SK-N-SH (cell line): ENCODE data around the gene KLHL26. TPM values are rescaled to one million over a fixed set of nuclear protein-coding genes. Genes with fewer than 3 reads are reported as not detected.

Experiments
- CTCF ChIA-PET: fragments of 300-600, 350-600 bp; formaldehyde crosslinking; extraction: SDS; loops from one replicate; lab custom pipeline; 2021; lab: Yijun Ruan, JAX
- POLR2A ChIA-PET: fragments of 350-600 bp; sonication (Branson Sonifier 250); formaldehyde crosslinking; extraction: SDS; loops from one replicate; lab custom pipeline; 2020; ENCODE audit warnings: antibody characterized with exemption, inconsistent platforms; lab: Yijun Ruan, JAX
- DNase-seq: peaks from one replicate; pipeline ENCODE4 v3.0.0; 2012
- H2AFZ ChIP-seq: fragments of 200-600 bp; sonication (generic); 2 replicates; pipeline ENCODE4 v1.8.1; 2016; ENCODE audit warnings: antibody characterized with exemption, mild to moderate bottlenecking, low read depth
- H3F3A ChIP-seq: fragments of 200-600 bp; sonication (generic); replicated peaks from 2 replicates; pipeline ENCODE3; 2016; ENCODE audit warnings: antibody characterized with exemption, mild to moderate bottlenecking; ENCODE audit not compliant: insufficient read depth
- H3K27ac ChIP-seq, 2 experiments: fragments of 200-500 bp in 1 of 2; fragments of 200-600 bp in 1 of 2; sonication (Bioruptor generic) in 1 of 2; sonication (generic), shearing (Covaris generic) in 1 of 2; 2 replicates each; pipeline versions ENCODE4 v1.5.1 to v1.6.1; 2014 to 2016; ENCODE audit warnings: low read depth in 2 of 2, inconsistent platforms in 1 of 2, low read length in 1 of 2, mild to moderate bottlenecking in 1 of 2, mixed read lengths in 1 of 2
- H3K27me3 ChIP-seq: fragments of 200-600 bp; sonication (generic), shearing (Covaris generic); 2 replicates; pipeline ENCODE4 v1.6.1; 2016; ENCODE audit warnings: mixed run types; ENCODE audit not compliant: insufficient read depth
- H3K36me3 ChIP-seq, 2 experiments: fragments of 200-500 bp in 1 of 2; fragments of 200-600 bp in 1 of 2; sonication (Bioruptor generic) in 1 of 2; sonication (generic) in 1 of 2; replicated peaks in 1 of 2; 2 replicates each; pipeline versions ENCODE3 to v1.5.1; 2014 to 2016; ENCODE audit warnings: low read length in 1 of 2, mild to moderate bottlenecking in 1 of 2; ENCODE audit not compliant: insufficient read depth in 2 of 2, control insufficient read depth in 1 of 2
- H3K4me1 ChIP-seq, 2 experiments: fragments of 200-500 bp in 1 of 2; fragments of 200-600 bp in 1 of 2; sonication (Bioruptor generic) in 1 of 2; sonication (generic), shearing (Covaris generic) in 1 of 2; 2 replicates each; pipeline versions ENCODE4 v1.5.1 to v1.6.1; 2014 to 2016; ENCODE audit warnings: low read depth in 1 of 2, low read length in 1 of 2, mixed run types in 1 of 2; ENCODE audit not compliant: insufficient read depth in 2 of 2, control insufficient read depth in 1 of 2
- H3K4me2 ChIP-seq: fragments of 200-600 bp; sonication (generic), shearing (Covaris generic); 2 replicates; pipeline ENCODE4 v1.6.1; 2017; ENCODE audit warnings: mixed run types
- H3K4me3 ChIP-seq, 2 experiments: fragments of 200-500 bp in 1 of 2; fragments of 200-600 bp in 1 of 2; sonication (Bioruptor generic) in 1 of 2; sonication (generic), shearing (Covaris generic) in 1 of 2; 2 replicates each; pipeline versions ENCODE4 v1.5.1 to v1.8.1; 2014 to 2016; ENCODE audit warnings: low read depth in 2 of 2, inconsistent platforms in 1 of 2, low read length in 1 of 2, mild to moderate bottlenecking in 1 of 2, mixed read lengths in 1 of 2, moderate library complexity in 1 of 2
- H3K79me2 ChIP-seq: fragments of 200-600 bp; sonication (generic); 2 replicates; pipeline ENCODE4 v1.8.1; 2017; ENCODE audit warnings: mild to moderate bottlenecking; ENCODE audit not compliant: insufficient read depth
- H3K9ac ChIP-seq: fragments of 200-600 bp; sonication (generic); 2 replicates; pipeline ENCODE4 v1.6.1; 2017; ENCODE audit warnings: mixed run types
- H3K9me2 ChIP-seq: fragments of 200-600 bp; sonication (generic); 2 replicates; pipeline ENCODE4 v1.6.1; 2017; ENCODE audit warnings: mixed run types
- H3K9me3 ChIP-seq: fragments of 200-600 bp; sonication (generic); 2 replicates; pipeline ENCODE4 v1.6.1; 2017; ENCODE audit warnings: mixed run types, mild to moderate bottlenecking, moderate library complexity
- H4K20me1 ChIP-seq: fragments of 200-600 bp; sonication (generic); 2 replicates; pipeline ENCODE4 v1.6.1; 2017; ENCODE audit warnings: mild to moderate bottlenecking, mixed run types; ENCODE audit not compliant: insufficient read depth
- CHD2 ChIP-seq: fragments of 150-350 bp; IDR thresholded peaks from 2 replicates; pipeline ENCODE4 v1.6.1; 2018; ENCODE audit warnings: low read length; ENCODE audit not compliant: partially characterized antibody
- CTCF ChIP-seq: fragments of 200-600 bp; sonication (generic); IDR thresholded peaks from 2 replicates; pipeline ENCODE4 v1.6.1; 2017; ENCODE audit warnings: antibody characterized with exemption, mild to moderate bottlenecking, moderate library complexity
- EP300 ChIP-seq, 2 experiments: IDR thresholded peaks; 2 replicates each; pipeline versions ENCODE4 v1.4.0 to v1.6.1; 2012; ENCODE audit warnings: borderline replicate concordance in 1 of 2, low read depth in 1 of 2, low read length in 1 of 2
- FOSL2 ChIP-seq: IDR thresholded peaks from 2 replicates; pipeline ENCODE4 v1.4.0; 2012; ENCODE audit warnings: low read depth, mild to moderate bottlenecking, moderate library complexity, borderline replicate concordance
- GABPA ChIP-seq: IDR thresholded peaks from 2 replicates; pipeline ENCODE4 v1.4.0; 2012; ENCODE audit warnings: low read depth, mild to moderate bottlenecking
- MAX ChIP-seq: IDR thresholded peaks from 2 replicates; pipeline ENCODE4 v1.4.0; 2012; ENCODE audit warnings: low read depth
- NFIC ChIP-seq: IDR thresholded peaks from 2 replicates; pipeline ENCODE4 v1.4.0; 2012; ENCODE audit warnings: borderline replicate concordance
- NRF1 ChIP-seq: IDR thresholded peaks from 2 replicates; pipeline ENCODE4 v1.6.1; 2012; ENCODE audit warnings: low read depth, mild to moderate bottlenecking, low read length
- POLR2AphosphoS5 ChIP-seq: IDR thresholded peaks from 2 replicates; pipeline ENCODE4 v1.6.1; 2012; ENCODE audit warnings: low read depth, low read length
- RAD21 ChIP-seq: IDR thresholded peaks from 2 replicates; pipeline ENCODE4 v1.6.1; 2012; ENCODE audit warnings: mild to moderate bottlenecking, low read length
- RCOR1 ChIP-seq: fragments of 150-350 bp; IDR thresholded peaks from 2 replicates; pipeline ENCODE4 v1.6.1; 2017; ENCODE audit warnings: antibody characterized with exemption, low read length
- RFX5 ChIP-seq: IDR thresholded peaks from 2 replicates; pipeline ENCODE4 v1.6.1; 2012; ENCODE audit warnings: mild to moderate bottlenecking, improper control_type of control experiment, low read length
- SIN3A ChIP-seq: IDR thresholded peaks from 2 replicates; pipeline ENCODE4 v1.6.1; 2012; ENCODE audit warnings: low read depth, mild to moderate bottlenecking, low read length, moderate library complexity, borderline replicate concordance
- SMC3 ChIP-seq: IDR thresholded peaks from 2 replicates; pipeline ENCODE4 v1.6.1; 2012; ENCODE audit warnings: low read depth, low read length, improper control_type of control experiment
- TAF1 ChIP-seq: IDR thresholded peaks from 2 replicates; pipeline ENCODE4 v1.6.1; 2012; ENCODE audit warnings: low read depth, mild to moderate bottlenecking, low read length, moderate library complexity, borderline replicate concordance
- TCF12 ChIP-seq: IDR thresholded peaks from 2 replicates; pipeline ENCODE4 v1.4.0; 2012
- ZBTB33 ChIP-seq: IDR thresholded peaks from 2 replicates; pipeline ENCODE4 v1.4.0; 2012; ENCODE audit warnings: low read depth, borderline replicate concordance
- WGBS: methylation state at CpG from one replicate; pipeline ENCODE4 v1.1.6; 2017; ENCODE audit warnings: low lambda C conversion rate; 5-methylcytosine and 5-hydroxymethylcytosine counted together
- polyA plus RNA-seq, 3 experiments: library from polyadenylated mRNA; depleted of rRNA; stranded (reverse); fragments of >200 nt; gene quantifications; 2 replicates each; pipeline ENCODE4 v1.2.3, GENCODE V29; 2012

The KLHL26 gene
- polyA plus RNA-seq, 1 of the 3 experiments (the other 2 are of a cell fraction) = 4.6 TPM

GRCh38 chr19:18589380-18590272 is 47.2 kb upstream of the KLHL26 start:
- Histone ChIP-seq H3K4me3 (peak overlapping the region; percentile 83 to 89), H3K27me3 (no peaks in the 10 kb centered on the region), H2AFZ (peak overlapping the region; percentile 79; the same call in 1 of the 2 replicates), H3K36me3 (no peaks in the 10 kb centered on the region), H3K4me2 (peak overlapping the region; percentile 92), H3F3A (peaks cover 26% of the 10 kb centered on the region), H4K20me1 (no peaks in the 10 kb centered on the region), H3K9me2 (no peaks in the 10 kb centered on the region), H3K9ac (peak overlapping the region; percentile 79), H3K27ac (peak overlapping the region; percentile 69 to 94), H3K4me1 (peaks cover 6 to 26% of the 10 kb centered on the region in 2 experiments; a peak in 2 of 4 replicates), H3K79me2 (peaks cover 10% of the 10 kb centered on the region; the same call in 1 of the 2 replicates), H3K9me3 (no peaks in the 10 kb centered on the region)
- ChIA-PET POLR2A (interaction anchor here (0.6 to 2.5 kb wide), 15 partner anchors 12 to 329 kb away, joined by 3 to 20 read pairs (median 3); partner anchors contain the start of genes COPE, DDX49, TMEM59L and UBA52), CTCF (interaction anchor here (0.6 to 10.5 kb wide), 51 partner anchors 9 to 398 kb away, joined by 3 to 234 read pairs (median 5); partner anchors contain the start of genes CERS1, COPE, CRLF1 and CRTC1)
- no peak for TF ChIP-seq POLR2AphosphoS5
- TF ChIP-seq TCF12 = no peak
- TF ChIP-seq SIN3A = 0 out of 2 replicates have a peak, but pooled peaks have one; percentile 4
- no peak for TF ChIP-seq GABPA
- TF ChIP-seq MAX = peak; percentile 97
- TF ChIP-seq EP300 (IDR thresholded peaks at IDR 0.05; ENCODE audit: borderline replicate concordance in 1 of 2, low read depth in 1 of 2, low read length in 1 of 2) = no peak
- DNase-seq = peak; percentile 85
- 2% methylated on average over 18 of the region's 52 CpGs for WGBS

GRCh38 chr19:18590273-18591272 is 46.3 kb upstream of the KLHL26 start:
- no peaks in the 10 kb centered on the region for H3K36me3 ChIP-seq
- CTCF ChIA-PET = interaction anchor here (0.6 to 10.5 kb wide), 50 partner anchors 8 to 396 kb away, joined by 3 to 234 read pairs (median 5); partner anchors contain the start of genes CERS1, CRLF1, ELL and KXD1
- H3K9ac ChIP-seq = peak overlapping the region; percentile 79
- peaks cover 10% of the 10 kb centered on the region; the same call in 1 of the 2 replicates for H3K79me2 ChIP-seq
- H3F3A ChIP-seq = peaks cover 26% of the 10 kb centered on the region
- no peak overlapping the region for H2AFZ ChIP-seq
- whole genome bisulfite sequencing = 20% methylated on average over 31 of the region's 40 CpGs
- no peaks in the 10 kb centered on the region for H3K27me3 ChIP-seq
- H3K4me2 ChIP-seq = peak overlapping the region; percentile 92
- no peaks in the 10 kb centered on the region for H4K20me1 ChIP-seq
- no peaks in the 10 kb centered on the region for H3K9me3 ChIP-seq
- H3K4me1 ChIP-seq = peaks cover 6 to 29% of the 10 kb centered on the region in 2 experiments; a peak in 2 of 4 replicates
- no peaks in the 10 kb centered on the region for H3K9me2 ChIP-seq
- H3K27ac ChIP-seq = peak overlapping the region; percentile 69 to 94
- peak overlapping the region; percentile 83 to 89 for H3K4me3 ChIP-seq
- peak; percentile 89 for DNase-seq
- POLR2A ChIA-PET = interaction anchor here (0.6 to 2.5 kb wide), 6 partner anchors 19 to 328 kb away, joined by 3 to 20 read pairs (median 6); partner anchors contain the start of genes COPE, DDX49, TMEM59L and UBA52
- TF ChIP-seq EP300 (IDR thresholded peaks at IDR 0.05; ENCODE audit: borderline replicate concordance in 1 of 2, low read depth in 1 of 2, low read length in 1 of 2) (0 out of 4 replicates have a peak, but pooled peaks of 1 of the 2 experiments have one; percentile 30), RFX5 (peak; percentile 88), SMC3 (peak; percentile 55), TAF1 (peak; percentile 45; the same call in 1 of the 2 replicates), FOSL2 (no peak), CTCF (peak; percentile 70), RCOR1 (0 out of 2 replicates have a peak, but pooled peaks have one; percentile 39), POLR2AphosphoS5 (0 out of 2 replicates have a peak, but pooled peaks have one; percentile 15), CHD2 (peak; percentile 61), RAD21 (peak; percentile 65), ZBTB33 (no peak), NRF1 (no peak), NFIC (no peak), MAX (peak; percentile 51; the same call in 1 of the 2 replicates), SIN3A (peak; percentile 64; the same call in 1 of the 2 replicates)
